K562 (cell line): ENCODE results near the gene ZNF26. TPM values are rescaled to one million over a fixed set of nuclear protein-coding genes. Genes with fewer than 3 reads are reported as not detected.

Experiments
- ATAC-seq: fragments of 200-7000 bp; cut with Tn5 transposase; 3 replicates; pipeline ENCODE4 v1.9.1; 2020; ENCODE audit warnings: moderate library complexity
- BruUV-seq: library from RNA; stranded (reverse); fragments of 400-500 nt; replicated peaks from 2 replicates; lab custom pipeline; 2021; lab: Mats Ljungman, UMichigan
- CTCF ChIA-PET: fragments of 300-600 bp; formaldehyde crosslinking; extraction: SDS; loops from one replicate; lab custom pipeline; 2021; ENCODE audit warnings: low intra/inter-chr PET ratio; lab: Yijun Ruan, JAX
- POLR2A ChIA-PET: fragments of 300-600, 350-650 bp; sonication (Branson Sonifier 250); formaldehyde crosslinking; extraction: SDS; loops from one replicate; lab custom pipeline; 2021; ENCODE audit warnings: antibody characterized with exemption, inconsistent platforms; lab: Yijun Ruan, JAX
- DNase-seq, 4 experiments: peaks; one replicate each; pipeline versions ENCODE4 v3.0.0 to v3.0.0-alpha.2; 2011 to 2018; ENCODE audit warnings: low spot score in 3 of 4, mixed read lengths in 3 of 4; ENCODE audit errors: extremely low read depth in 1 of 4
- FAIRE-seq: peaks from 2 replicates; lab custom pipeline; 2011; peaks lifted over from hg19 to GRCh38; lab: Jason Lieb, UNC
- H2AFZ ChIP-seq: 2 replicates; pipeline ENCODE4 v1.6.0; 2011; ENCODE audit warnings: low read depth, low read length, control low read depth, inconsistent platforms
- H3K27ac ChIP-seq: fragments of 200-600 bp; 3 replicates; pipeline ENCODE4 v1.8.0; 2011; ENCODE audit warnings: low read depth, mild to moderate bottlenecking, control low read depth, inconsistent platforms, low read length, moderate library complexity, mixed read lengths; ENCODE audit errors: extremely low read depth
- H3K27me3 ChIP-seq, 2 experiments: fragments of 300-600 bp in 1 of 2; 2 replicates in 1 of 2; 3 replicates in 1 of 2; pipeline versions ENCODE4 v1.6.0 to v1.8.0; 2011; ENCODE audit warnings: inconsistent platforms in 2 of 2, low read length in 2 of 2, mild to moderate bottlenecking in 1 of 2, mixed read lengths in 1 of 2, moderate library complexity in 1 of 2; ENCODE audit not compliant: control insufficient read depth in 2 of 2, insufficient read depth in 2 of 2
- H3K36me3 ChIP-seq: fragments of 300-600 bp; 3 replicates; pipeline ENCODE4 v1.8.0; 2011; ENCODE audit warnings: mild to moderate bottlenecking, low read length, inconsistent platforms; ENCODE audit not compliant: control insufficient read depth, insufficient read depth
- H3K4me1 ChIP-seq, 2 experiments: fragments of 200-600 bp in 1 of 2; replicated peaks in 1 of 2; 2 replicates in 1 of 2; 3 replicates in 1 of 2; pipeline versions ENCODE4 v1.5.1 to v1.8.0; 2011; ENCODE audit warnings: inconsistent platforms in 2 of 2, low read length in 2 of 2, mild to moderate bottlenecking in 1 of 2, mixed read lengths in 1 of 2, moderate library complexity in 1 of 2; ENCODE audit not compliant: control insufficient read depth in 2 of 2, insufficient read depth in 2 of 2
- H3K4me2 ChIP-seq: 2 replicates; pipeline ENCODE4 v1.6.1; 2011; ENCODE audit warnings: low read length, control low read depth, inconsistent platforms, mixed read lengths; ENCODE audit not compliant: insufficient read depth
- H3K4me3 ChIP-seq: fragments of 200-600 bp; sonication (generic), shearing (Covaris generic); 2 replicates; pipeline ENCODE4 v1.5.1; 2016; ENCODE audit warnings: control low read depth, inconsistent platforms
- H3K79me2 ChIP-seq: fragments of 200-600 bp; 3 replicates; pipeline ENCODE4 v1.8.0; 2011; ENCODE audit warnings: low read length, inconsistent platforms; ENCODE audit not compliant: control insufficient read depth, insufficient read depth
- H3K9ac ChIP-seq, 2 experiments: 2 replicates each; pipeline versions ENCODE4 v1.6.0 to v1.6.1; 2011; ENCODE audit warnings: low read depth in 2 of 2, low read length in 2 of 2, control low read depth in 1 of 2, inconsistent platforms in 1 of 2, mild to moderate bottlenecking in 1 of 2, mixed read lengths in 1 of 2; ENCODE audit not compliant: insufficient read depth in 1 of 2
- H3K9me1 ChIP-seq: one replicate; pipeline ENCODE4 v1.6.0; 2011; ENCODE audit warnings: inconsistent platforms, mild to moderate bottlenecking, low read length, moderate library complexity; ENCODE audit not compliant: control insufficient read depth, insufficient read depth
- H3K9me3 ChIP-seq: replicated peaks from 2 replicates; pipeline ENCODE4 v1.5.1; 2011; ENCODE audit warnings: low read depth, low read length, inconsistent platforms; ENCODE audit not compliant: control insufficient read depth, insufficient read depth
- H4K20me1 ChIP-seq: replicated peaks from 2 replicates; pipeline ENCODE4 v1.6.1; 2011; ENCODE audit warnings: low read length, inconsistent platforms, mixed read lengths; ENCODE audit not compliant: control insufficient read depth, insufficient read depth
- ATF1 ChIP-seq, 2 experiments: fragments of 450-650 bp in 1 of 2; IDR thresholded peaks; 2 replicates each; pipeline ENCODE4 v1.6.1; 2016; ENCODE audit warnings: missing compliant biosample characterization in 1 of 2, missing genetic modification characterization in 1 of 2
- BRD9 ChIP-seq: fragments of 450-650 bp; IDR thresholded peaks from 2 replicates; pipeline ENCODE4 v1.6.1; 2018; ENCODE audit warnings: low read depth; ENCODE audit not compliant: partially characterized antibody
- L3MBTL2 ChIP-seq: fragments of 450-650 bp; IDR thresholded peaks from 2 replicates; pipeline ENCODE4 v1.6.1; 2016; ENCODE audit warnings: mild to moderate bottlenecking, moderate library complexity
- REST ChIP-seq, 2 experiments: fragments of 450-650 bp; formaldehyde crosslinking in 1 of 2; IDR thresholded peaks; 2 replicates each; pipeline versions ENCODE4 v1.4.0 to v1.6.1; 2014 to 2020; ENCODE audit warnings: mild to moderate bottlenecking in 2 of 2, borderline replicate concordance in 1 of 2, low read depth in 1 of 2
- TFE3 ChIP-seq: fragments of 450-650 bp; formaldehyde crosslinking; IDR thresholded peaks from 2 replicates; pipeline ENCODE4 v1.4.0; 2020; ENCODE audit warnings: mild to moderate bottlenecking, mixed read lengths
- TGIF2 ChIP-seq: sonication (generic); formaldehyde crosslinking; IDR thresholded peaks from 2 replicates; pipeline ENCODE4 v1.8.1; 2022; ENCODE audit warnings: mild to moderate bottlenecking, missing genetic modification reagents, moderate library complexity
- ZEB2 ChIP-seq: fragments of 450-650 bp; IDR thresholded peaks from 2 replicates; pipeline ENCODE4 v1.6.1; 2016
- WGBS: fragments of 100-300 bp; shearing (Covaris generic); methylation state at CpG from one replicate; pipeline ENCODE4 v1.1.6; 2016; ENCODE audit warnings: low coverage, mixed read lengths; ENCODE audit not compliant: insufficient coverage; ENCODE audit errors: missing lambda C conversion rate; 5-methylcytosine and 5-hydroxymethylcytosine counted together
- in situ Hi-C: fragments of 300-500 bp; cut with MboI; formaldehyde crosslinking; loops from 4 replicates; pipeline ENCODE4 v1.15.0; 2018; ENCODE audit warnings: inconsistent platforms, mixed read lengths
- intact Hi-C: fragments of 100-400 bp; cut with micrococcal nuclease; formaldehyde crosslinking; loops from 2 replicates; pipeline ENCODE4 v1.14.2; 2022
- polyA plus RNA-seq, 8 experiments: library from polyadenylated mRNA; depleted of rRNA in 4 of 8; stranded (reverse) in 5 of 8; unstranded in 3 of 8; fragments of >200 nt; fragmentation: Nextera tagmentation in 2 of 8; fragmentation: Illumina TruSeq in 1 of 8; extraction: Ambion mirVana in 2 of 8; extraction: Trizol in 1 of 8; gene quantifications; 2 replicates each; pipeline versions ENCODE4 v1.2.1 to v1.2.3, GENCODE V29; 2011 to 2014; ENCODE audit warnings: inconsistent platforms in 1 of 8, missing spikeins in 1 of 8
- total RNA-seq, 7 experiments: library from RNA; depleted of rRNA in 6 of 7; stranded (reverse); fragments of >200 nt in 6 of 7; fragmentation: Illumina TruSeq in 2 of 7; extraction: Trizol in 2 of 7; gene quantifications; 2 replicates each; pipeline versions ENCODE4 v1.2.1 to v1.2.3, GENCODE V29; 2011 to 2021; ENCODE audit warnings: low replicate concordance in 1 of 7

Gene ZNF26
- total and polyA plus RNA-seq, 9 of the 15 experiments (the other 6 are each of a cell fraction or from before 2014, with no cell fraction given) = 1.2 to 14.1 (median 8.0) TPM

- Histone ChIP-seq H2AFZ (no peak overlapping the region), H3K4me1 (no peaks in the 10 kb centered on the region), H3K9ac (no peak overlapping the region), H3K4me3 (no peak overlapping the region), H3K9me3 (0 out of 2 replicates have a peak, but pooled peaks cover 1% of the 10 kb centered on the region), H4K20me1 (no peaks in the 10 kb centered on the region), H3K36me3 (no peaks in the 10 kb centered on the region), H3K9me1 (no peaks in the 10 kb centered on the region), H3K27me3 (no peaks in the 10 kb centered on the region), H3K27ac (no peak overlapping the region), H3K79me2 (no peaks in the 10 kb centered on the region), H3K4me2 (no peak overlapping the region)
- intact Hi-C loops = no loop called here
- in situ Hi-C loops = no loop called here
- DNase-seq = no peak
- WGBS = 37% methylated on average over 2 of the region's 2 CpGs
- no TSS peak for BruUV-seq
- ChIA-PET POLR2A (no interaction called here), CTCF (no interaction called here)
- FAIRE-seq = no peak
- no peak for ATAC-seq
- TF ChIP-seq L3MBTL2 (no peak), TFE3 (CRISPR knock-in tag) (no peak), BRD9 (no peak), ATF1 (CRISPR knock-in tag; IDR thresholded peaks at IDR 0.05) (no peak), ATF1 (tag; IDR thresholded peaks at IDR 0.05) (no peak), ZEB2 (no peak), TGIF2 (CRISPR knock-in tag) (no peak), REST (IDR thresholded peaks at IDR 0.05; ENCODE audit: borderline replicate concordance) (no peak), REST (CRISPR knock-in tag; IDR thresholded peaks at IDR 0.05; ENCODE audit: low read depth) (no peak)
Measured at GRCh38 chr12:133023566-133023965, 37.4 kb downstream of the ZNF26 start.
